GM23338 (cell line): ENCODE data around the gene WNT10A. TPM values are rescaled to one million over a fixed set of nuclear protein-coding genes. Genes with fewer than 3 reads are reported as not detected.

Source experiments
- ATAC-seq: fragments of 200-7000 bp; cut with Tn5 transposase; 3 replicates; pipeline ENCODE4 v1.9.1; 2020
- DNase-seq: peaks from one replicate; pipeline ENCODE4 v3.0.0-alpha.2; 2015; ENCODE audit warnings: low spot score
- H2AFZ ChIP-seq: fragments of 200-600 bp; sonication (generic); 2 replicates; pipeline ENCODE4 v1.8.0; 2016; ENCODE audit warnings: antibody characterized with exemption, mild to moderate bottlenecking, moderate library complexity
- H3F3A ChIP-seq: fragments of 200-600 bp; sonication (generic); replicated peaks from 2 replicates; pipeline ENCODE4 v1.8.0; 2017; ENCODE audit warnings: antibody characterized with exemption, mixed run types, low read depth
- H3K27ac ChIP-seq: fragments of 200-600 bp; sonication (generic); 2 replicates; pipeline ENCODE4 v1.6.1; 2016; ENCODE audit warnings: low read depth
- H3K27me3 ChIP-seq: fragments of 200-600 bp; sonication (generic); 2 replicates; pipeline ENCODE4 v1.8.0; 2016; ENCODE audit warnings: mild to moderate bottlenecking, mixed run types, moderate library complexity; ENCODE audit not compliant: insufficient read depth
- H3K36me3 ChIP-seq: fragments of 200-600 bp; sonication (generic); 2 replicates; pipeline ENCODE4 v1.8.0; 2016; ENCODE audit warnings: mild to moderate bottlenecking; ENCODE audit not compliant: insufficient read depth
- H3K4me1 ChIP-seq: fragments of 200-600 bp; sonication (generic); 2 replicates; pipeline ENCODE4 v1.8.0; 2016; ENCODE audit warnings: mild to moderate bottlenecking, moderate library complexity; ENCODE audit not compliant: insufficient read depth
- H3K4me2 ChIP-seq: fragments of 200-600 bp; sonication (generic); 2 replicates; pipeline ENCODE4 v1.7.1; 2017; ENCODE audit warnings: mixed run types
- H3K4me3 ChIP-seq: fragments of 200-600 bp; sonication (generic); 2 replicates; pipeline ENCODE4 v1.6.1; 2016; ENCODE audit warnings: mixed run types
- H3K79me2 ChIP-seq: fragments of 200-600 bp; sonication (generic); replicated peaks from 2 replicates; pipeline ENCODE4 v1.8.0; 2017; ENCODE audit warnings: mild to moderate bottlenecking; ENCODE audit not compliant: insufficient read depth
- H3K9me2 ChIP-seq: fragments of 200-600 bp; sonication (generic); 2 replicates; pipeline ENCODE4 v1.8.0; 2017; ENCODE audit not compliant: insufficient read depth
- H4K20me1 ChIP-seq: fragments of 200-600 bp; sonication (generic); replicated peaks from 2 replicates; pipeline ENCODE4 v1.8.0; 2017; ENCODE audit warnings: mild to moderate bottlenecking; ENCODE audit not compliant: insufficient read depth
- H3K27ac Mint-ChIP-seq: 2 replicates; pipeline ENCODE4 v1.8.0; 2020; ENCODE audit warnings: inconsistent platforms, mild to moderate bottlenecking, moderate library complexity, mixed read lengths
- H3K27me3 Mint-ChIP-seq: 3 replicates; pipeline ENCODE4 v1.8.0; 2022; ENCODE audit warnings: low read depth, mild to moderate bottlenecking, moderate library complexity, mixed read lengths, inconsistent platforms; ENCODE audit not compliant: insufficient read depth, poor library complexity
- H3K36me3 Mint-ChIP-seq: 3 replicates; pipeline ENCODE4 v1.8.0; 2021; ENCODE audit warnings: low read depth, mild to moderate bottlenecking, inconsistent platforms, moderate library complexity, mixed read lengths
- H3K4me1 Mint-ChIP-seq: 3 replicates; pipeline ENCODE4 v1.8.0; 2020; ENCODE audit warnings: mild to moderate bottlenecking, inconsistent platforms, mixed read lengths
- H3K4me3 Mint-ChIP-seq: 3 replicates; pipeline ENCODE4 v1.8.0; 2021; ENCODE audit warnings: moderate library complexity, mild to moderate bottlenecking, inconsistent platforms, mixed read lengths
- H3K9me3 Mint-ChIP-seq: 3 replicates; pipeline ENCODE4 v1.8.0; 2020; ENCODE audit warnings: moderate library complexity, mild to moderate bottlenecking, inconsistent platforms, mixed read lengths
- CTCF ChIP-seq, 2 experiments: fragments of 200-600 bp in 1 of 2; sonication (generic) in 1 of 2; conservative IDR thresholded peaks; 2 replicates each; pipeline versions ENCODE4 v1.5.1 to v1.6.1; 2016 to 2017; ENCODE audit warnings: antibody characterized with exemption in 2 of 2, low read depth in 2 of 2, mild to moderate bottlenecking in 2 of 2, moderate library complexity in 1 of 2
- ETS1 ChIP-seq: IDR thresholded peaks from 2 replicates; pipeline ENCODE4 v1.6.1; 2016; ENCODE audit warnings: antibody characterized with exemption
- EZH2 ChIP-seq: fragments of 200-600 bp; sonication (generic); IDR thresholded peaks from one replicate; pipeline ENCODE4 v1.8.0; 2017; ENCODE audit warnings: antibody characterized with exemption, mild to moderate bottlenecking, low read depth; ENCODE audit not compliant: unreplicated experiment
- EZH2phosphoT487 ChIP-seq: fragments of 200-600 bp; sonication (generic); IDR thresholded peaks from one replicate; pipeline ENCODE4 v1.8.1; 2018; ENCODE audit warnings: antibody characterized with exemption; ENCODE audit not compliant: unreplicated experiment
- JUNB ChIP-seq: IDR thresholded peaks from one replicate; pipeline ENCODE4 v1.6.1; 2016; ENCODE audit warnings: antibody characterized with exemption; ENCODE audit not compliant: unreplicated experiment
- NANOG ChIP-seq: IDR thresholded peaks from 2 replicates; pipeline ENCODE4 v1.6.1; 2016; ENCODE audit warnings: antibody characterized with exemption, borderline replicate concordance
- POLR2AphosphoS5 ChIP-seq: IDR thresholded peaks from 2 replicates; pipeline ENCODE4 v1.6.1; 2016; ENCODE audit warnings: antibody characterized with exemption, low read depth
- STAT1 ChIP-seq: IDR thresholded peaks from one replicate; pipeline ENCODE4 v1.6.1; 2016; ENCODE audit warnings: antibody characterized with exemption; ENCODE audit not compliant: unreplicated experiment
- ZNF114 ChIP-seq: fragments of 250-450 bp; sonication (Bioruptor Pico); IDR thresholded peaks from 2 replicates; pipeline ENCODE4 v1.5.0; 2020; ENCODE audit warnings: mild to moderate bottlenecking, moderate library complexity
- ZNF462 ChIP-seq: fragments of 250-450 bp; sonication (Bioruptor Pico); IDR thresholded peaks from 2 replicates; pipeline ENCODE4 v1.5.0; 2020; ENCODE audit warnings: mild to moderate bottlenecking, moderate library complexity
- polyA plus RNA-seq: library from polyadenylated mRNA; unstranded; fragments of >200 nt; fragmentation: Nextera tagmentation; extraction: Ambion mirVana; gene quantifications from 2 replicates; pipeline ENCODE4 v1.2.1, GENCODE V29; 2016
- total RNA-seq: library from RNA; depleted of rRNA; stranded (reverse); fragments of >200 nt; shearing (Covaris generic); gene quantifications from 2 replicates; pipeline ENCODE4 v1.2.3, GENCODE V29; 2014
- TF ChIP-seq, protein P1 (sequence below): IDR thresholded peaks from one replicate; pipeline ENCODE4 v1.6.1; 2018; ENCODE audit warnings: antibody characterized with exemption; ENCODE audit not compliant: unreplicated experiment

The WNT10A gene
- total and polyA plus RNA-seq, 2 experiments from 2014 or later, result not detected

- no peak for TF ChIP-seq CTCF (conservative IDR thresholded peaks at IDR 0.05; ENCODE audit: low read depth in 2 of 2)
Observed at GRCh38 chr2:218902427-218902826, 21.8 kb downstream of the WNT10A start (continued).

DNA sequence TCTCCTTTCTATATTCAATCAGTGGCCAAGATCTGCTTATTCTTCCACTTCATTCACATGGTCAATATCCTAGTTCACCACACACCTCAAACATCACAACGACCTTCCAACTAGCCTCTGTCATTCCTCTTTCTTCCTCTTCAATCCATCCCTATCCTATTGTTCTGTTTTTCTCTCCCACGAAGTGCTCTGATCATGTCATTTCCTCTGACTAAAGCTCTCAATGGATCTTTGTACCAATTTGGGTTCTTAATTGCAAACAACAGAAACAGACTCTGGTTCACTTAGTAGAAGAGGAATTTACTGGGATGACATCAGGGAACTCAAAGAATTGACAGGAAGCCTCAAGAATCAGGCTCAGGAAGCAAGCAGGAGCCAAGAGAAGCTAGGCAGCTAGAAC, 23.5 kb downstream of the WNT10A start:
- ATAC-seq (no peak), DNase-seq (no peak)
- Histone ChIP-seq H3K4me3 (no peak overlapping the region), H3K79me2 (no peaks in the 10 kb centered on the region), H3F3A (no peaks in the 10 kb centered on the region), H3K9me2 (no peaks in the 10 kb centered on the region), H4K20me1 (no peaks in the 10 kb centered on the region), H3K27ac (no peak overlapping the region), H2AFZ (no peak overlapping the region), H3K4me1 (0 out of 2 replicates have a peak, but pooled peaks cover 4% of the 10 kb centered on the region), H3K4me2 (no peak overlapping the region), H3K36me3 (no peaks in the 10 kb centered on the region), H3K27me3 (peaks cover 93% of the 10 kb centered on the region)
- Mint-ChIP-seq H3K36me3 (no peaks in the 10 kb centered on the region), H3K4me1 (no peaks in the 10 kb centered on the region), H3K9me3 (no peaks in the 10 kb centered on the region), H3K27me3 (peaks cover 44% of the 10 kb centered on the region), H3K4me3 (no peak overlapping the region), H3K27ac (no peak overlapping the region)
- TF ChIP-seq ZNF462 (CRISPR knock-in tag) (no peak), JUNB (no peak), ZNF114 (CRISPR knock-in tag) (no peak), POLR2AphosphoS5 (no peak), CTCF (conservative IDR thresholded peaks at IDR 0.05; ENCODE audit: low read depth in 2 of 2) (no peak), EZH2phosphoT487 (no peak), STAT1 (no peak), ETS1 (no peak), NANOG (no peak), EZH2 (no peak)
- TF ChIP-seq, protein P1, sequence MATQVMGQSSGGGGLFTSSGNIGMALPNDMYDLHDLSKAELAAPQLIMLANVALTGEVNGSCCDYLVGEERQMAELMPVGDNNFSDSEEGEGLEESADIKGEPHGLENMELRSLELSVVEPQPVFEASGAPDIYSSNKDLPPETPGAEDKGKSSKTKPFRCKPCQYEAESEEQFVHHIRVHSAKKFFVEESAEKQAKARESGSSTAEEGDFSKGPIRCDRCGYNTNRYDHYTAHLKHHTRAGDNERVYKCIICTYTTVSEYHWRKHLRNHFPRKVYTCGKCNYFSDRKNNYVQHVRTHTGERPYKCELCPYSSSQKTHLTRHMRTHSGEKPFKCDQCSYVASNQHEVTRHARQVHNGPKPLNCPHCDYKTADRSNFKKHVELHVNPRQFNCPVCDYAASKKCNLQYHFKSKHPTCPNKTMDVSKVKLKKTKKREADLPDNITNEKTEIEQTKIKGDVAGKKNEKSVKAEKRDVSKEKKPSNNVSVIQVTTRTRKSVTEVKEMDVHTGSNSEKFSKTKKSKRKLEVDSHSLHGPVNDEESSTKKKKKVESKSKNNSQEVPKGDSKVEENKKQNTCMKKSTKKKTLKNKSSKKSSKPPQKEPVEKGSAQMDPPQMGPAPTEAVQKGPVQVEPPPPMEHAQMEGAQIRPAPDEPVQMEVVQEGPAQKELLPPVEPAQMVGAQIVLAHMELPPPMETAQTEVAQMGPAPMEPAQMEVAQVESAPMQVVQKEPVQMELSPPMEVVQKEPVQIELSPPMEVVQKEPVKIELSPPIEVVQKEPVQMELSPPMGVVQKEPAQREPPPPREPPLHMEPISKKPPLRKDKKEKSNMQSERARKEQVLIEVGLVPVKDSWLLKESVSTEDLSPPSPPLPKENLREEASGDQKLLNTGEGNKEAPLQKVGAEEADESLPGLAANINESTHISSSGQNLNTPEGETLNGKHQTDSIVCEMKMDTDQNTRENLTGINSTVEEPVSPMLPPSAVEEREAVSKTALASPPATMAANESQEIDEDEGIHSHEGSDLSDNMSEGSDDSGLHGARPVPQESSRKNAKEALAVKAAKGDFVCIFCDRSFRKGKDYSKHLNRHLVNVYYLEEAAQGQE, result no peak
